CD4-positive, alpha-beta T cell treated with Interleukin-6 at 100 ng/mL for 8 hours (primary cell): ENCODE results near the gene RPS29.
A peak's percentile ranks its signal among the peaks of the same experiment; 100 is the strongest.
"Not testable (repeated sequence)": the region's sequence is repeated elsewhere in the genome, so short reads cannot be mapped to it uniquely, and the experiment has no call there.

Source experiments
- DNase-seq: peaks from one replicate; pipeline ENCODE4 v3.0.0-alpha.2; 2020; ENCODE audit warnings: mixed read lengths, low spot score

Gene RPS29

DNA sequence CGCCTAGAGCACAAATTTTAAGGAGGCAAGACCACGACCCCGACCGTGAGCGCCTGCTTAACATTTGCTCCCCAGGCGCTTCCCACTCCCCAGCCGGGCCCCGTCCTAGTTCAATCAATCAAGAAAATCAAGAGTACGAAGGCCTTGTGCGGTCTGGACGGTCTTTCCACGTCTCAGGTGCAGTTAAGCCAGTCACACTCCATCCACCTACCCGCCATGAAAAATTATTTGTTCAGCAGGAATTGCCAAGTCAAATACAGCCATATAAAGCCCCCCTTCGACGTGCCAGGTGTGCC, 12.0 kb upstream of the RPS29 start:
- peak; percentile 11 for DNase-seq

DNA sequence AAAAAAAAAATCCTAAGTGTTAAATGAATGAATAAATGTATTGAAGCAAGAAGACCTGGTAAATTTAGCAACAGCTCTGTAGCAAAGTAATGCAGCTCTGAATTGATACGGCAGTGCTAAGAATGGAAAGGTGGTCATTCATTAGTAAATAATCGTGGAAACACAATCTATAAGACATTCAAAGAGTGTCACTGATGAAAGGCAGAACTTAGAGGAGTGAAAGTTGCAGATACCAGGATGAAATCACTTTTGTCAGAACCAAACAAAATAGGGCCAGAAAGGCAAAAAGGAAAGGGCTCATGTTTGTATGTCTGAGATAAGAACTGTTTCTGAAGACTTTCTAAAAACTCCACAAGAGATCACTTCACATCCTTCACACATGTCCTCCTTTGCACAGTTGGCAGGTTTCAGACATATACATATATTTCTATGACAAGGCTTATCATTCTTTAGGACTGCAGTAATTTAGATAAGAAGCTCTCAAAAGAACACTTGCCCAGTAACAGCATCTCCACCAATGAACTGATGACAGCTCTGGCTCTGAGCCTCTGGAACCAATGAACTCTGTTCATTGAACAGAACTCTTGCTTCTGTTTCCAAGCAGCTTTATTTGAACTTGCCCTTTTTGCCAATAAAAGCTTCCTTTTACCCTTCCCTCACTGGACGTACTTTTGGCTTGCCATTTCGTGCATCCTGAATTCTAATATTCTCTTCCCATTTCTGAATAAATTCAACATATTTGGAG, 8.3 kb upstream of the RPS29 start:
- no peak for DNase-seq

DNA sequence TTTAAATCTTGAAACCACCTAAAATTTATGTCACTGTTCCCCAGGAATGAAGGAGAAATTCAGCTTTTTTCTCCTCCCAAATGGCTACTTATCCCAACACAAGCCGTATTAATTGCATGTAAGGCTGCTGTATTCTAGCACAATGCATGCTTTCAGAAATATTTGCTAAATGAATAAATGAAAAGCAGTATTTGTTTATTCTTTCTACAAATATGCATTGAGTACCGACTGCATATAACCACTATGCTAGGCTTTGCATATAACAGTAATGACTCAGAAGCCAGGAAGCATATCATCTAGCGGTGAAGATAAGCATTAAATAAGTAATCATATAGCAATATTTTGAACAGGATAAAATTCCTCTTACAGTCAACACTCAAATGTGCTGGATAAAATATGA, 6.8 kb upstream of the RPS29 start:
- DNase-seq: no peak

DNA sequence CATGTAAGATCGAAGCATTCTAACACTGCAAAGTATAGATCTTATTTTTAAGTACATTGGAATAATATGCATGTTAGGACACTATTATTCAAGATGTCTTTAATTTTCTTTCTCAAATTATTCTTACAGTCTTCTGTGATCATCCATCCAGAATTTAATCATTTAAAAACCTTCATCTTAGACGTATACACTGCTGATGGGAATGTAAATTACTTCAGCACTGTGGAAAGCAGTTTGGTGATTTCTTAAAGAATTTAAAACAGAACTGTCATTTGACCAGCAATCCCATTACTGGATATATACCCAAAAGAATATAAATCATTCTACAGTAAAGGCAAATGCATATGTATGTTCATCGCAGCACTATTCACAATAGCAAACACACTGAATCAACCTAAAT, 3.2 kb upstream of the RPS29 start:
- no peak for DNase-seq

DNA sequence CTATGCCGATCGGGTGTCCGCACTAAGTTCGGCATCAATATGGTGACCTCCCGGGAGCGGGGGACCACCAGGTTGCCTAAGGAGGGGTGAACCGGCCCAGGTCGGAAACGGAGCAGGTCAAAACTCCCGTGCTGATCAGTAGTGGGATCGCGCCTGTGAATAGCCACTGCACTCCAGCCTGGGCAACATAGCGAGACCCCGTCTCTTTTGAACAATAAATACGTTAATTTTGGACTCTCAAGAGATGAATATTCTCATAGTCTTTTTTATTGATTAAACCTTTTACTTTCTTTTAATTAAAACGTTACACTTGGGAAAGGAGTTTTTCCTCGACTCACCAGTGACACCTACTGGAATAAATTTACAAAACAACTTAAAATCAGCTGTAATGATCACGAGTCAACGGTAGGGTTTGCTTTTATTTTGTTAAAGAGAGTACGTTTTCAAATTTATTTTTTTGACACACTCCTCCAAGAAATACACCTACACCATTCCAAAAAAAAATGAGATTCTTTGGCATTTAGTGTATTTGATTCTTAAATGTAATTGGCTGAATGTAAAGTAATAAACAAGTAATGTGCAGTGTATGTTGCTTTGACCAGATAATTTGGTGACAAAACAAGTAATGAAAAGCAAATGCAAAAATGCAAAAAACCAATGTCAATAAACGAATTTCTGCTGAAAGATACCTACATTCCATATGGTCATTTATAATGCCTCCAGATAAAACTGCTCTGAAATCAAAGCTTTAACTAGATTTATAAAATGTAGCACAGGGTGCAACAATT, 687 bp upstream of the RPS29 start:
- peak; percentile 63 for DNase-seq

DNA sequence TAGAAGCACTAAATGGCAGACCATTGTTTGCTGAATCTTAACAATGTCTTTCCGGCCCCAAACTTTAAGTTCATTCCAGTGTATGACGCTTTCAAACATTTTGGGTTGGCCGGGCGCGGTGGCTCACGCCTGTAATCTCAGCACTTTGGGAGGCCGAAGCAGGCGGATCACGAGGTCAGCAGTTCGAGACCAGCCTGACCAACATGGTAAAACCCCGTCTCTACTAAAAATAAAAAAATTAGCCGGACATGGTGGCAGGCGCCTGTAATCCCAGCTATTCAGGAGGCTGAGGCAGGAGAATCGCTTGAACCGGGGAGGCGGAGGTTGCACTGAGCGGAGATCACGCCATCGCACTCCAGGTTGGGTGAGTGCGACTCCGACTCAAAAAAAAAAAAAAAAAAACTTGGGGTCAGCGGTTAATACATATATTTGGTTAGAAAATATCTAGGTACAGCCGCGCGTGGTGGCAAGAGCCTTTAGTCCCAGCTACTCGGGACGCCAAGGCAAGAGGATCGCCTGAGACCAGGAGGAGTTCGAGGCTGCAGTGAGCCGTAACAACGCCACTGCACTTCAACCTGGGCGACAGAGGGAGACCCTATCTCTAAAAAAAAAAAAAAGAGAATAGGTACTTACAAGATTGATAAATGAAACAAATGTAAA, 1.1 kb downstream of the RPS29 start:
- DNase-seq: not testable (repeated sequence)

DNA sequence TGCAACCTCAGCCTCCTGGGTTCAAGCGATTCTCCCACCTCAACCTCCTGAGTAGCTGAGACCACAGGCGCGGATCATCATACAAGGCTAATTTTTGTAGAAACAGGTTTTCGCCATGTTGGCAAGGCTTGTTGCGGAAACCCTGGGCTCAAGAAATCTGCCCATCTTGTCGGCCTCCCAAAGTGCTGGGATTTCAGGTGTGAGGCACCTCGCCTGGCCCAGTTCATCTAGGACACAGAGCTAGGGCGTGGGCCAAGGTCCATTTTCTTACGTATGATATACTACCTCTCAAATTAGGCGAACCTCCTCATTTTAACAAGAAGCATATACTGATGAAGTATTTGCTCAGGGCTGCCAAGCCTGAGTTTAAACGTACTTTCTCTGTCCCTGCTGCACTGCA, 2.1 kb downstream of the RPS29 start:
- DNase-seq: no peak

DNA sequence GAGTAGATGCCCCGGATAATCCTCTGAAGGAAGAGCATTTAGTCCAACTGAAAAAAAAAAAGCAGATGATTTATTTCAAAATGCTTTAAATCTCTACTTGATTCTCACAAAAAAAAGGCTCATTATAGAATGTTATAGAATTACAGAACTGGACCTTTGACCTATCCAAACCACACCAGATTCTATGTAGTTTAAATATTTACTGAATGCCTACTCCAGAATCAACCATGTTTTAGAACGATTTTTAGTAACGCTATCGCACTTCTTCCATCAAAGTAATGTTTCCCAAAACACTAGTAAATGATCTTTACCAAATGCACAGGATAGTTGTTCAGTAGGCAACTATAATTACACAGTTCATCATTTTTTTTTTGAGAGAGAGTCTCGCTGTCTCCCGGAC, 2.6 kb downstream of the RPS29 start:
- DNase-seq: no peak

DNA sequence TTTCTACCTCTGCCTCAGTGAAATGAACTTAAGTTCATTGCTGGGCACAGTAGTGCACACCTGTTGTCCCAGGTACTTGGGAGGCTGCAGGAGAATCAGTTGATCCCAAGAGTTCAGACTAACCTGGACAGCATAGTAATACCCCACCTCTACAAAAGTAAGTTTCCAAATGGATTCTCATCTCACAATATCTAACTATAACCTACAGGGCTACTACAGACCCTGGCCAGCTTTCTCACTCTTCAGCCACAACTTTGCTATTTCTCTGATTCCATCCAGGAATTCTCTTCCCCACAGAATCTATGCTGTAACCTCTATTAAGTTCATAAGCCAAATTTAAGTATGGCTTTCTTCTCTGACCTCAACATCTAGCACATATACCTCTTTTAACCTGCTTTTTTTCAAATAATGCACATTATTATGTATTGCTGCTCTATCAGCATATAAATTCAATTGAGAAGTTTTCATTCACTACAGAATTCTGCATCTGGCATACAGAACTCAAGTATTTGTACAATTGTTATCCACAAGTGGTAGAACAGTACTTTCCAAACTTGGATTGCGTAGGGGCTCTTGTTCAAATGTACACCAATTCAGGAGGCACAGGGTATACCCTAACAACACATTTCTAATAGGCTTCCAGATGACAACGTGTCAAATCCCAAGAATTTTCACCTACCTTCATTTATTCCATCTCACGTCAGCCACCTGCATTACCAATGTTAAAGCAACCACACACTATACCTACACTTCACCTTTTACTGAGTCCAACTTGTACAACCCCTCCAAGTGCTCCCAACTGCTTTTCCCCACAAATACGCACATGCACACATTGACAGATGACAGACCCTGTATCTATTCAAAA, 3.8 kb downstream of the RPS29 start:
- DNase-seq: no peak

DNA sequence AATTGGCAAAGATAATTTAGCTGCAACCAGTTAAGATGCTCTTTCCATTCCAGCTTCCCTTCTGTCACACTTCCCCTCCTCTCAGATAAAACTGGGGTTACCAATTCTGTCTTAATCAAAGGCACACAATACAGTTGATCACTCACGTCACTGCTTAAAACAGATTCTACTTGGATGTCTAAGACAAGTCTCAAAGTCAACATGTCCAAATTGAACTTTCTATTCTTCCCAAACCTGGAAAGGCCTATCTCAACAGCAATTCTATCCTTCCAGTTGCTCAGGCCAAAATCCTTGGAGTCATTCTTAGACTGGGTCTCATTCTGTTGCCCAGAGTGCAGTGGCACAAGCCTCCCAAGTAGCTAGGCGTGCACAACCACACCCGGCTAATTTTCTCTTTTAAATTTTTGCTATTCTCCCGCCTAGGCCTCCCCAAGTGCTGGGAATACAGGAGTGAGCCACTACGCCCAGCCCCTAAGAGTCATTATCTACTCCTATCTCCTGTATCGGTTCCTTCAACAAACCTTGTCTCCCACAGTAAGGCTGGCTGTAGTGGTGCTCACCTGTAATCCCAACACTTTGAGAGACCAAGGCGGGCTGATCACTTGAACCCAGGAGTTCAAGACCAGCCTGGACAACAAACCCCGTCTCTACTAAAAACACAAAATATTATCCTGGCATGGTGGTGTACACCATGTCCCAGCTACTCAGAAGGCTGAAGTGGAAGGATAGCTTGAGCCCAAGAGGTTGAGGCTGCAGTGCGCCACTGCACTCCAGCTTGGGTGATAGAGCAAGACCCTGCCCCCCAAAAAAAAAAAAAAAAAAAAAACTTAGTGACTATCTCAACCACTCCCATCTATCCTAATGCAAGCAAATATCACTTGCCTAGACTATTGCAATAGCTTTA, 4.7 kb downstream of the RPS29 start:
- no peak for DNase-seq

DNA sequence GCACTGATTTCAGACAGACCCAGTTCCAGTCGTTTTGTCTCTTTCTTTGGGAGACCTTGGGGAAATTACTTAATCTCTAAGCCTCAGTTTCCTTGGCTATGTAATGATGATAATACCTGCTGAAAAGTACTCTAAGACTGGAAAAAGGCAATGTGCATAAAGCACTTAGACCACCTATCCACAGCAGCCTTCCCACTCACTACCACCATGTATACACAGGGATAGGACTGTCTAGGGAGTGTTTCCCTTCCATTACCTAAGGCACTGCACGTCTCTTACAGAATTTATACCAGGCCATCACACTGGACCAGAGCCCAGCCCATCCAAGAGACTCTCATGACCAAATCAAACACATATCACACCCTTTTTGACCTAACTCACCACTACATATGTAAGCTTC, 6.3 kb downstream of the RPS29 start:
- no peak for DNase-seq

DNA sequence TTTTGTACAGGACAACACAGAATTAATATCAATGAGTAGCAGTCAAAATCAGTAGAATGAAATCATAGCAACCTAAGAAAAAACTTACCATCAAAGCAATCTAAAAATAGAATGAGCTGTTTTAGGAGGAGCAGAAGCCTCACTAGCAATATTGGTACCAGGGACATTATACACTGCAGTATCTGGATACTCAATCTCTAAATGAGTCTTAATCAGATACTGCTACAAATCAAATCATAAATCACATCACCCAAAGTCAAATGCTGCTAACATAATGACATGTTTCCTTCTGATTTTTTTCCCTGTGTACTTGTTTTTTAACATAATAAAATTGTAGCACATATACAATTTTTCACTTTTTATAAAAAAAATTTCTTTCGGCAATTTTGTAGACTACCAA, 8.0 kb downstream of the RPS29 start:
- DNase-seq: no peak

DNA sequence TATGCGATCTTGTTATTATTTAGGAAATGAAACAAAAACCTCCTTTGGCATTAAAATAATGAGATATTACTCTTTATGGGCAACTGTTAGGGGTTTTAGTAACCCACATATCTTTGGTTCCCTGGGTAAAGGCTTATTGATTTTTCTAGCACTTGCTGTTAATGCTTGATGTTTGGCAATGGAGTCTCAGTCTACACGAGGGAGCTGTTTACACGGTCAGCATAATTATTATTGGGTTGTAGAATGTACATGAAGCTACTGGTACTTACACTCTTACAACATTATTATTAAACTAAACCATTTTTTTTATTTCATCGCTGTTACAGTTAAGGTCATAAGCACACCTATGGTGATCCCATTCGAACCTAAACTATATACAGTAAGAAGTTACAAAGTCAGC, 12.1 kb downstream of the RPS29 start:
- DNase-seq: no peak

DNA sequence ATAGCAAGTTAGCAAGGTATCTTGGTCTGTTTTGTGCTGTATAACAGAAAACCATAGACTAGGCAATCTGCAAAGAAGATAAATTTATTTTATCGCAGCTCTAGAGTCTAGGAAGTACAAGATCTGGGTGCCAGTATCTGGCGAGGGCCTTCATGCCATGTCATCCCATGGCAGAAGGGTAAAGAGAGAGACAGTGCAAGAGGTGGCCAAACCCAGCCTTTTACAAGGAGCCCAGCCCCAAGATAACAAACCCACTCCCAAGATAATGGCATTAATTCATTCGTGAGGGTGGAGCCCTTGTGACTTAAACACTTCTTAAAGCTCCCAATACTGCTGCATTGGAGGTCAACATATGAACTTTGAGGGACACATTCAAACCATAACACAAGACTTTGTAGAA, 16.9 kb downstream of the RPS29 start:
- DNase-seq: no peak

DNA sequence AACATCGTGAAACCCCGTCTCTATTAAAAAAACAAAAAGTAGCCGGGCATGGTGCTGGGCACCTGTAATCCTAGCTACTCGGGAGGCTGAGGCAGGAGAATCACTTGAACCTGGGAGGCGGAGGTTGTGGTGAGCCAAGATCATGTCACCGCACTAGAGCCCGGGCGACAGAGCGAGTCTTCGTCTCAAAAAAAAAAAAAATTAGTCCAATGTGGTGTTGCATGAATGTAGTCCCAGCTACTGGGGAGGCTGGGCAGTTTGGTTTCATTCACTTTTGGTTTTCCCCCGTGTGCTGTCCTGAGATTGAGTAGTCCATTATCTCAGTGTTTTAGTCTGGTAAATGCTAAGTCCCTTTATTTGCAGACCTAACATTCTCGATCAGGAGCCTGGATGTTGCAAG, 19.5 kb downstream of the RPS29 start:
- no peak for DNase-seq

DNA sequence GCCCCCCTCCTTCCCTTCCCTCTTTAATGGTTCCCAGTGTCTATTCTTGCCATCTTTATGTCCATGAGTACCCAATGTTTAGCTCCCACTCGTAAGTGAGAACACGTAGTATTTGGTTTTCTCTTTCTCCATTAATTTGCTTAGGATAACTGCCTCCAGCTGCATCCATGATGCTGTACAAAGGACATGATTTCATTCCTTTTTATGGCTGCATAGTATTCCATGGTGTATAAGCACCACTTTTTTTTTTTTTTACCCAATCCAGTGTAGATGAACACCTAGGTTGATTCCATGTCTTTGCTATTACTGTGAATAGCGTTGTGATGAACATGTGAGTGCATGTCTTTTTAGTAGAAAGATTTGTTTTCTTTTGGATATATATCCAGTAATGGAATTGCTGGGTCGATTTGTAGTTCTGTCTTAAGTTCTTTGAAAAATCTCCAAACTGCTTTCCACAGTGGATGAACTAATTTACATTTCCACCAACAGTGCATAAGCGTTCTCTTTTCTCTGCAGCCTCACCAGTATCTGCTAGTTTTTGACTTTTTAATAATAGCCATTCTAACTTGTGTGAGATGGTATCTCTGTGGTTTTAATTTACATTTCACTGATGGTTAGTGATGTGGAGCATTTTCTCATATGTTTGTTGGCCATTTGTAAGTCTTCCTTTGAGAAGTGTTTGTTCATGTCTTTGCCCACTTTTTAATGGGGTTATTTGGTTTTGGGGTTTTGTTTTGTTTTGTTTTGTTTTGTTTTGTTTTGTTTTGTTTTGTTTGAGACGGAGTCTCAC, 26.0 kb downstream of the RPS29 start:
- DNase-seq: no peak

DNA sequence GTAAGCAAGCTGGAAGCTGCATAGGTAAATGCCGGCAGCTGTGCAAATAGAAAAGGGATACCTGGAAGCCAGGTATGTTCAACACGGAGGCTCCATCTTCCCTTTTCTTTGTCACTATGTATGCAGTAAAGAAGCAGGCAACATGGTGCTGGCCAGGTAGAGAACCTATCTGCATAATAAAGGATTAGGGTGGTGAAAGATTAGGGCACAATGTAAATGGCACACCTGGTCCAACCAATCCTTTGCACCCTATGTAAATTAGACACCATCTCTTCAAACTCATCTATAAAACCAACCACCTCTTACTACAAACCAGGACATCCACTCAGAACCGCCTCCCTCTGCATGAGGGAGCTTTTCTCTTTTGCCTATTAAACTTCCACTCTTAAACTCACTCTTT, 32.3 kb downstream of the RPS29 start:
- no peak for DNase-seq

DNA sequence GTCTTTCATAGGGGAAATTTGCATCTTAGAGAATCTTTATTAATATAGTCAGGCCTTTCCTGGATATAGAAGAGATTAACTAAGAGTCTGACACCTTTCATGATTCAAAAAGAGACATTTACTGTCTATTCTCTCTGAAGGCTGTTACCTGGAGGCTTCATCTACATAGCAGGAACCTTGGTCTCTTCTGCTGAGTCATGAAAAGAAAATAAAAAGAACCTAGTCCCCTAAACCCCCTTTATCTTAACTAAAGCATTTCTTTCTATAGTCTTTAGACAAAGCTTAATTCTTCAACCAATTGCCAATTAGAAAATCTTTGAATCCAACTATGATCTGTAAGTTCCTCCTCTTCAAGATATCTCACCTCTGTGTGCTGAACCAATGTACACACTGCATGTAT, 33.1 kb downstream of the RPS29 start:
- no peak for DNase-seq

DNA sequence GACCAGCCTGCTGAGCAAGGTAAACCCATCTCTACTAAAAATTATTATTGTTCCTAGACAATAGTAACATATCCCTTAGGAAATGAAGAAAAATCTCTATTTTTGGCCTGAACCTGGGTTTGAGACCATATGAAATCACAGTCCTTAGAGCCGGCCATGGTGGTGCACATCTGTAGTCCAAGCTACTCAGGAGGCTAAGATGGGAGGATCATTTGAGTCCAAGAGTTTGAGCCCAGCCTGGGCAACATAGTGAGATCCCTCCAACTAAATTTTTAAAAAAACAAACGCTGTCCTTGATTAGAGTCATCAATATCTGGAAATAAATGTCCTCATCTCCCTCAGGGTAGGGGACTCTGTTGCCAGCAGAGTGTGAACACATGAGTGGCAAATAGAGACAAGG, 34.6 kb downstream of the RPS29 start:
- DNase-seq: no peak
